Measurements from ENCODE around the gene HPD.

DNA sequence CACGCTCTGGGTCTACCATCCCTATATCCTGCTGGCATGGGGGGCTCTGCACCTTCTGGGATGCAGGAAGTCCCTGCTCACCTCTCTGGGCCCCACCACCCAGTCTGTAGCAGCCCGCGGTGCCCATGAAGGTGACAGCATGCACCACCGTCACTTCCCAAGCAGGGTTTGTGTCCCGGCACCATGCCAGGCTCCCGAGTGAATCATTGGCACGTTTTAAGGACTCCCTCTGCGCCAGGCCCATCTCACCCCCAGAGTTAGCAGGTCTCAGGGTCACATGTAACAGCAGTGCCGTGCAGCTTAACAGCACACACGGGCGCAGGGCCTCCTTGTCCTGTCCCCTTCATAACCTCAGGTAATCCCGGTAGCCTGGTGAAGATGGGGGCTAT lies 34.9 kb downstream of the HPD start:
- TF ChIP-seq ARNTL (CRISPR knock-in tag; IDR thresholded peaks at IDR 0.05; ENCODE audit: borderline replicate concordance, low read depth) (no peak), RARB (CRISPR knock-in tag; IDR thresholded peaks at IDR 0.05) (no peak), ZFP30 (CRISPR knock-in tag; IDR thresholded peaks at IDR 0.05) (no peak), ZNF565 (CRISPR knock-in tag; conservative IDR thresholded peaks at IDR 0.05; ENCODE audit: low read depth) (no peak), BACH2 (CRISPR knock-in tag; IDR thresholded peaks at IDR 0.05; ENCODE audit: borderline replicate concordance) (no peak), PPARA (CRISPR knock-in tag; IDR thresholded peaks at IDR 0.05; ENCODE audit: borderline replicate concordance) (no peak)
- TF ChIP-seq, protein P1, sequence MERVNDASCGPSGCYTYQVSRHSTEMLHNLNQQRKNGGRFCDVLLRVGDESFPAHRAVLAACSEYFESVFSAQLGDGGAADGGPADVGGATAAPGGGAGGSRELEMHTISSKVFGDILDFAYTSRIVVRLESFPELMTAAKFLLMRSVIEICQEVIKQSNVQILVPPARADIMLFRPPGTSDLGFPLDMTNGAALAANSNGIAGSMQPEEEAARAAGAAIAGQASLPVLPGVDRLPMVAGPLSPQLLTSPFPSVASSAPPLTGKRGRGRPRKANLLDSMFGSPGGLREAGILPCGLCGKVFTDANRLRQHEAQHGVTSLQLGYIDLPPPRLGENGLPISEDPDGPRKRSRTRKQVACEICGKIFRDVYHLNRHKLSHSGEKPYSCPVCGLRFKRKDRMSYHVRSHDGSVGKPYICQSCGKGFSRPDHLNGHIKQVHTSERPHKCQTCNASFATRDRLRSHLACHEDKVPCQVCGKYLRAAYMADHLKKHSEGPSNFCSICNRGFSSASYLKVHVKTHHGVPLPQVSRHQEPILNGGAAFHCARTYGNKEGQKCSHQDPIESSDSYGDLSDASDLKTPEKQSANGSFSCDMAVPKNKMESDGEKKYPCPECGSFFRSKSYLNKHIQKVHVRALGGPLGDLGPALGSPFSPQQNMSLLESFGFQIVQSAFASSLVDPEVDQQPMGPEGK (CRISPR knock-in tag; IDR thresholded peaks at IDR 0.05; ENCODE audit: borderline replicate concordance) = no peak
